IMR-90 (cell line): ENCODE data around the gene PGAP1. TPM values are rescaled to one million over a fixed set of nuclear protein-coding genes. Genes with fewer than 3 reads are reported as not detected.

Experiments used
- ATAC-seq: fragments of 200-7000 bp; cut with Tn5 transposase; 2 replicates; pipeline ENCODE4 v1.9.1; 2020; ENCODE audit warnings: low read depth, mild to moderate bottlenecking, moderate library complexity
- BruUV-seq: library from RNA; stranded (reverse); fragments of 400-500 nt; replicated peaks from 2 replicates; lab custom pipeline; 2021; lab: Mats Ljungman, UMichigan
- CTCF ChIA-PET: fragments of 300-600 bp; formaldehyde crosslinking; extraction: SDS; loops from one replicate; lab custom pipeline; 2021; ENCODE audit warnings: antibody characterized with exemption; lab: Yijun Ruan, JAX
- POLR2A ChIA-PET: fragments of 300-600 bp; sonication (Branson Sonifier 250); formaldehyde crosslinking; loops from one replicate; lab custom pipeline; 2022; ENCODE audit warnings: antibody characterized with exemption; ENCODE audit not compliant: unreplicated experiment; lab: Charles Lee
- DNase-seq: peaks from one replicate; pipeline ENCODE4 v3.0.0; 2013
- H2AFZ ChIP-seq: replicated peaks from 2 replicates; pipeline ENCODE3; 2013; ENCODE audit warnings: low read length, mild to moderate bottlenecking; ENCODE audit not compliant: poor library complexity
- H2AK5ac ChIP-seq: 2 replicates; pipeline ENCODE4 v1.6.1; 2013; ENCODE audit warnings: low read depth, low read length, inconsistent platforms
- H2AK9ac ChIP-seq: replicated peaks from 2 replicates; pipeline ENCODE3; 2013; ENCODE audit warnings: mild to moderate bottlenecking, low read depth, low read length, moderate library complexity; ENCODE audit not compliant: poor library complexity
- H2BK120ac ChIP-seq: 2 replicates; pipeline ENCODE4 v1.6.1; 2013; ENCODE audit warnings: low read depth, low read length, inconsistent platforms
- H2BK15ac ChIP-seq: 3 replicates; pipeline ENCODE4 v1.6.1; 2013; ENCODE audit warnings: low read depth, low read length, inconsistent platforms
- H2BK20ac ChIP-seq: 2 replicates; pipeline ENCODE4 v1.6.1; 2013; ENCODE audit warnings: low read depth, mild to moderate bottlenecking, inconsistent platforms, low read length, moderate library complexity
- H2BK5ac ChIP-seq: 2 replicates; pipeline ENCODE4 v1.6.1; 2013; ENCODE audit warnings: mild to moderate bottlenecking, low read depth, low read length, inconsistent platforms; ENCODE audit not compliant: poor library complexity, severe bottlenecking
- H3K14ac ChIP-seq: replicated peaks from 2 replicates; pipeline ENCODE4 v1.6.1; 2013; ENCODE audit warnings: low read depth, low read length, inconsistent platforms
- H3K18ac ChIP-seq: 2 replicates; pipeline ENCODE4 v1.6.1; 2013; ENCODE audit warnings: low read depth, low read length, control low read depth
- H3K23ac ChIP-seq: 2 replicates; pipeline ENCODE4 v1.6.1; 2013; ENCODE audit warnings: low read depth, low read length, inconsistent platforms
- H3K27ac ChIP-seq: 2 replicates; pipeline ENCODE4 v1.5.1; 2013; ENCODE audit warnings: mild to moderate bottlenecking, control low read depth, low read length; ENCODE audit not compliant: insufficient read depth
- H3K27me3 ChIP-seq: 2 replicates; pipeline ENCODE4 v1.6.1; 2013; ENCODE audit warnings: low read length; ENCODE audit not compliant: control insufficient read depth, insufficient read depth
- H3K36me3 ChIP-seq: 2 replicates; pipeline ENCODE4 v1.6.1; 2013; ENCODE audit warnings: low read length, mixed read lengths; ENCODE audit not compliant: control insufficient read depth, insufficient read depth
- H3K4ac ChIP-seq: 2 replicates; pipeline ENCODE4 v1.6.1; 2013; ENCODE audit warnings: low read depth, low read length, inconsistent platforms
- H3K4me1 ChIP-seq: 2 replicates; pipeline ENCODE4 v1.6.1; 2013; ENCODE audit warnings: low read length, mixed read lengths; ENCODE audit not compliant: control insufficient read depth, insufficient read depth
- H3K4me2 ChIP-seq: 2 replicates; pipeline ENCODE4 v1.6.1; 2013; ENCODE audit warnings: low read depth, mild to moderate bottlenecking, control low read depth, low read length, moderate library complexity
- H3K4me3 ChIP-seq: 2 replicates; pipeline ENCODE4 v1.5.1; 2013; ENCODE audit warnings: low read depth, mild to moderate bottlenecking, control low read depth, low read length, moderate library complexity; ENCODE audit not compliant: insufficient read depth
- H3K56ac ChIP-seq: 2 replicates; pipeline ENCODE4 v1.6.1; 2013; ENCODE audit warnings: low read length, inconsistent platforms; ENCODE audit not compliant: insufficient read depth; ENCODE audit errors: extremely low read depth
- H3K79me1 ChIP-seq, 2 experiments: 2 replicates each; pipeline ENCODE4 v1.6.1; 2013; ENCODE audit warnings: low read length in 2 of 2, inconsistent platforms in 1 of 2, low read depth in 1 of 2
- H3K9ac ChIP-seq: 2 replicates; pipeline ENCODE4 v1.6.1; 2013; ENCODE audit warnings: low read depth, low read length, control low read depth
- H3K9me1 ChIP-seq: 2 replicates; pipeline ENCODE4 v1.6.1; 2013; ENCODE audit warnings: low read length, inconsistent platforms; ENCODE audit not compliant: insufficient read depth
- H3K9me3 ChIP-seq: 2 replicates; pipeline ENCODE4 v1.6.1; 2013; ENCODE audit warnings: low read length; ENCODE audit not compliant: control insufficient read depth, insufficient read depth
- H4K20me1 ChIP-seq: 2 replicates; pipeline ENCODE4 v1.6.1; 2013; ENCODE audit warnings: low read length, inconsistent platforms; ENCODE audit not compliant: insufficient read depth
- H4K5ac ChIP-seq: 2 replicates; pipeline ENCODE4 v1.6.1; 2013; ENCODE audit warnings: mild to moderate bottlenecking, low read depth, low read length, control low read depth
- H4K8ac ChIP-seq, 2 experiments: 2 replicates each; pipeline ENCODE4 v1.6.1; 2013; ENCODE audit warnings: low read depth in 2 of 2, low read length in 2 of 2, control low read depth in 1 of 2, inconsistent platforms in 1 of 2
- H4K91ac ChIP-seq: 2 replicates; pipeline ENCODE4 v1.6.1; 2013; ENCODE audit warnings: low read depth, low read length, inconsistent platforms; ENCODE audit not compliant: insufficient read depth
- BHLHE40 ChIP-seq: fragments of 150-350 bp; IDR thresholded peaks from 2 replicates; pipeline ENCODE4 v1.6.1; 2016; ENCODE audit warnings: mild to moderate bottlenecking, low read depth, low read length
- CEBPB ChIP-seq: IDR thresholded peaks from 2 replicates; pipeline ENCODE4 v1.6.1; 2012; ENCODE audit warnings: low read depth, low read length, improper control_type of control experiment
- ELK1 ChIP-seq: fragments of 150-350 bp; IDR thresholded peaks from 2 replicates; pipeline ENCODE4 v1.6.1; 2016; ENCODE audit warnings: low read depth, mild to moderate bottlenecking, low read length, moderate library complexity, borderline replicate concordance
- FOS ChIP-seq: fragments of 150-350 bp; IDR thresholded peaks from 2 replicates; pipeline ENCODE4 v1.6.1; 2016; ENCODE audit warnings: low read depth, low read length
- MAFK ChIP-seq: IDR thresholded peaks from 2 replicates; pipeline ENCODE4 v1.6.1; 2012; ENCODE audit warnings: low read depth, low read length, improper control_type of control experiment
- MAZ ChIP-seq: IDR thresholded peaks from 2 replicates; pipeline ENCODE4 v1.6.1; 2012; ENCODE audit warnings: low read depth, mild to moderate bottlenecking, low read length, improper control_type of control experiment, moderate library complexity, borderline replicate concordance
- NFE2L2 ChIP-seq: fragments of 150-350 bp; IDR thresholded peaks from 2 replicates; pipeline ENCODE4 v1.6.1; 2016; ENCODE audit warnings: low read depth, mild to moderate bottlenecking, low read length
- RFX5 ChIP-seq: IDR thresholded peaks from 2 replicates; pipeline ENCODE4 v1.8.0; 2012; ENCODE audit warnings: low read depth, mild to moderate bottlenecking, low read length, moderate library complexity
- SMC3 ChIP-seq: fragments of 150-350 bp; IDR thresholded peaks from 2 replicates; pipeline ENCODE4 v1.6.1; 2016; ENCODE audit warnings: low read depth, mild to moderate bottlenecking, antibody characterized with exemption, low read length, moderate library complexity
- dilution Hi-C: fragments of 300-500 bp; cut with HindIII; formaldehyde crosslinking; loops from one replicate; pipeline ENCODE4 v1.14.3; 2018; ENCODE audit warnings: low sequenced_read_pairs; ENCODE audit not compliant: unreplicated experiment
- in situ Hi-C: fragments of 300-500 bp; cut with MboI; formaldehyde crosslinking; loops from 3 replicates; pipeline ENCODE4 v1.14.3; 2019; ENCODE audit warnings: low sequenced_read_pairs, inconsistent platforms, mixed read lengths
- intact Hi-C: fragments of 100-400 bp; cut with micrococcal nuclease; formaldehyde crosslinking; loops from 2 replicates; pipeline ENCODE4 v1.10.0; 2022
- polyA plus RNA-seq, 3 experiments: library from polyadenylated mRNA; depleted of rRNA; stranded (reverse); fragments of >200 nt; gene quantifications; 2 replicates each; pipeline ENCODE4 v1.2.3, GENCODE V29; 2012; ENCODE audit warnings: low replicate concordance in 1 of 3
- total RNA-seq: library from RNA; depleted of rRNA; stranded (reverse); fragments of >200 nt; gene quantifications from 2 replicates; pipeline ENCODE4 v1.2.3, GENCODE V29; 2012
- TF ChIP-seq, protein P1 (sequence below): fragments of 150-350 bp; IDR thresholded peaks from 2 replicates; pipeline ENCODE4 v1.6.1; 2017; ENCODE audit warnings: mild to moderate bottlenecking, antibody characterized with exemption, low read length, low read depth

PGAP1 gene
- total and polyA plus RNA-seq, 2 of the 4 experiments (the other 2 are of a cell fraction), result 1.9 to 5.7 TPM

DNA sequence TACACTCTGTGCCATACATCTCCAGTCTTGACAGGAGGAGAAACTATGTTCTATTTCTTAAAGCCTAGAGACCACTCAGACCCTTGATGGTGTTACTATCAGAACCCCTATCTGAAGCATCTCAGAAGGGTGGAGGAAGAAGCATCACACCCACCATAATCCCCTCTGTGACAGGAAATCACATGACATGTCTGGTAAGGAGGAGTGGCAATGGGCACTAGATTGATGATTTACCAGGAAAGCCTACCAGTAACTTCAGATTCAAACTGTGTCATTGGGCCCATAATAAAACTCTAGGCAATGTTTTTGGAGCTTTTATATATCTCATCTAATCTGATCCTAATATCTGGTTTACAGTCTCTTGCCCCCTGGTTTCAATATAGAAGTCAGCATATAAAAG, 80.2 kb downstream of the PGAP1 start:
- dilution Hi-C loops (no loop called here), in situ Hi-C loops (no loop called here), intact Hi-C loops (no loop called here)
- DNase-seq (no peak), ATAC-seq (no peak)
- no peak overlapping the region for H3K9ac ChIP-seq
- H3K4me3 ChIP-seq, result no peak overlapping the region
- no peaks in the 10 kb centered on the region for H3K4me1 ChIP-seq
- H2AK9ac ChIP-seq, result no peak overlapping the region
- no peak overlapping the region for H3K4me2 ChIP-seq
- H3K9me1 ChIP-seq, result no peaks in the 10 kb centered on the region
- no peaks in the 10 kb centered on the region for H3K79me1 ChIP-seq
- no peaks in the 10 kb centered on the region for H3K9me3 ChIP-seq
- H3K36me3 ChIP-seq, result no peaks in the 10 kb centered on the region
- no peak overlapping the region for H3K56ac ChIP-seq
- no peak overlapping the region for H3K23ac ChIP-seq
- POLR2A ChIA-PET, result interaction anchor here (0.5 kb wide), 1 partner anchor 8 kb away, joined by 3 read pairs; no protein-coding TSS in a partner anchor
- H3K27me3 ChIP-seq, result no peaks in the 10 kb centered on the region
- no peak overlapping the region for H2BK5ac ChIP-seq
- CTCF ChIA-PET, result no interaction called here
- no peak overlapping the region for H4K91ac ChIP-seq
- H4K5ac ChIP-seq, result no peak overlapping the region
- H2AK5ac ChIP-seq, result no peak overlapping the region
- H4K8ac ChIP-seq, result no peak overlapping the region
- no peak overlapping the region for H3K4ac ChIP-seq
- no peak overlapping the region for H2BK20ac ChIP-seq
- no peak overlapping the region for H2BK15ac ChIP-seq
- H2BK120ac ChIP-seq, result no peak overlapping the region
- no peak overlapping the region for H3K27ac ChIP-seq
- TF ChIP-seq NFE2L2 (no peak), BHLHE40 (no peak), FOS (no peak), MAZ (no peak), SMC3 (no peak), MAFK (no peak), ELK1 (no peak), CEBPB (no peak), RFX5 (no peak)
- TF ChIP-seq, protein P1, sequence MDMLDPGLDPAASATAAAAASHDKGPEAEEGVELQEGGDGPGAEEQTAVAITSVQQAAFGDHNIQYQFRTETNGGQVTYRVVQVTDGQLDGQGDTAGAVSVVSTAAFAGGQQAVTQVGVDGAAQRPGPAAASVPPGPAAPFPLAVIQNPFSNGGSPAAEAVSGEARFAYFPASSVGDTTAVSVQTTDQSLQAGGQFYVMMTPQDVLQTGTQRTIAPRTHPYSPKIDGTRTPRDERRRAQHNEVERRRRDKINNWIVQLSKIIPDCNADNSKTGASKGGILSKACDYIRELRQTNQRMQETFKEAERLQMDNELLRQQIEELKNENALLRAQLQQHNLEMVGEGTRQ, result no peak
- H2AFZ ChIP-seq, result no peak overlapping the region
- BruUV-seq, result no TSS peak
- H4K20me1 ChIP-seq, result no peaks in the 10 kb centered on the region
- no peak overlapping the region for H3K18ac ChIP-seq
- no peak overlapping the region for H3K14ac ChIP-seq
